AG09309 (cell line): ENCODE results near the gene PRSS38.

Experiments used
- DNase-seq: peaks from one replicate; pipeline ENCODE4 v3.0.0-alpha.2; 2010; ENCODE audit warnings: low read depth
- H3K4me3 ChIP-seq: 2 replicates; pipeline ENCODE4 v1.5.1; 2011; ENCODE audit warnings: mild to moderate bottlenecking, low read depth, low read length, moderate library complexity; ENCODE audit not compliant: control insufficient read depth
- CTCF ChIP-seq: IDR thresholded peaks from 2 replicates; pipeline ENCODE4 v1.5.1; 2011; ENCODE audit warnings: mild to moderate bottlenecking, low read depth, low read length, inconsistent platforms; ENCODE audit not compliant: insufficient read depth, control insufficient read depth; ENCODE audit errors: missing control alignments

The PRSS38 gene

DNA sequence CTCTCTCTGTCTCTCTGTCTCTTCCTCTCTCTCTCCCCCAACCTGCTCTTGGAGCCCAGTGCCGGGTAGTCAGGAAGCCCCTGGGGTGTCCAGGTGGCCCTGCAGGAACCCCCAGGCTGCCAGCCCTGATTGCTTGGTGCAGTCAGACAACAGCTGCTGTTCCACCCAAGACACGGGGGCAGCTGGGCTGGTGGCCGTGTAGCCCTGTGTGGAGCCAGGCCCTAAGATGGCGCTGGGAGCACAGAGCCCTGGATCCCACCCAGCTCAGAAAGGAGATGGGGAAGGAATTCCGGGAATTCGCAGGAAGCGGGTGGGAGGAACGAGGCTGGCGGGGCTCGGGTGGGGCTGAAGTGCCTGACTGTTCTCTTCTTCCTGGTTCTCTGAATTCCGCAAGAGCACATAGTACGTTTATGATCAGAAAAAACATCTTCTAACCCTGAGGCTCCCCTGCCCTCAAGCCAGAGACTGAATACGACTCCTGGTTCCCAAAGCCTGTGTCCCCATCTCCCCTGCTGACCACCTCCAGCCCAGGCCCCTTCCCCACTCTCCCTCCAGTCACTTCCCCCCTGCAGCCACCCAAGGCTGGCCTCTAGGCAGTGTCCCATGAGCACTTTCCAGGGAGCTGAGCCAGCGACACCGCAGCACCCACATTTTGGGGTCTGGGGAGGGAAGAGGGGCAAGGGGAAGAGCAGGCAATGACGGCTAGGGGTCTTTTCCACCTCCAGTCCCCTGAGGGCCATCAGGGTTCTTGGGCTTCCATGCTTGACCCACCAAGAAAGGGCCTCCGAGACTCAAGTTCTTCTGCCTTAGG is 77.2 kb downstream of the PRSS38 start:
- no peak for DNase-seq
- no peak overlapping the region for H3K4me3 ChIP-seq
- no peak for TF ChIP-seq CTCF

DNA sequence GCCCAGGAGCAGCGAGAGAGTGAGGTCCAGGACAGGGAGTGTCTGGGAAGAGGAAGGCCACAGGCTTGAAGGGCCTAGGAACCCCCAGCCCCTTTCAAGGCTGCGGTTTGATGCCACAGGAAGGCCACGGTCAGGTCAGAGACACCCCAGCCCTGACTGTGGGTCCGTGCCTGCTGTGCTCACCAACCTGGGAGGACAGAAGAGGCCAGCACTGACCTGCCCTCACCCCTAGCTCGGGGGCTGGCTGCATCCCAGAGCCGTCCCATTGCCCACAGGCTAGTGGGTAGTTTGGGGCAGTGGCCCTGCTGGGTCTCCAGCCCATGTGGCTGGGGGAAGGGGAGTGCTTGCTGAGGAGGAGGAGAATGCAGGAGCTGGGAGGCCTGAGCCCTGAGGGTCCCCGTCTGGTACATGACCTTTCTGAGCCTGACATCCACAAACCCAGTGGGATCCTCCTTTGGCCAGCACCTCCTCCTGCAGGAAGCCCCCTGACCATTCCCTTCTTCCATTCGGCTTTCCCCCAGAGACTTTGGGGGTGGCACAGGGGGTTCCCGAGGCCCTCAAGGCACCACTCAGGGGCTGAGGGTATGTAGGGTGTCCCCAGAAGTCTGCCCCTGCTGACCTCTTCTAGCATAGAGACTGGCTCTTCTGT is 77.9 kb downstream of the PRSS38 start:
- no peak for DNase-seq
- H3K4me3 ChIP-seq: no peak overlapping the region
- no peak for TF ChIP-seq CTCF

GRCh38 chr1:227893949-227894721 is 78.7 kb downstream of the PRSS38 start:
- TF ChIP-seq CTCF: no peak
- DNase-seq: no peak
- H3K4me3 ChIP-seq: no peak overlapping the region

DNA sequence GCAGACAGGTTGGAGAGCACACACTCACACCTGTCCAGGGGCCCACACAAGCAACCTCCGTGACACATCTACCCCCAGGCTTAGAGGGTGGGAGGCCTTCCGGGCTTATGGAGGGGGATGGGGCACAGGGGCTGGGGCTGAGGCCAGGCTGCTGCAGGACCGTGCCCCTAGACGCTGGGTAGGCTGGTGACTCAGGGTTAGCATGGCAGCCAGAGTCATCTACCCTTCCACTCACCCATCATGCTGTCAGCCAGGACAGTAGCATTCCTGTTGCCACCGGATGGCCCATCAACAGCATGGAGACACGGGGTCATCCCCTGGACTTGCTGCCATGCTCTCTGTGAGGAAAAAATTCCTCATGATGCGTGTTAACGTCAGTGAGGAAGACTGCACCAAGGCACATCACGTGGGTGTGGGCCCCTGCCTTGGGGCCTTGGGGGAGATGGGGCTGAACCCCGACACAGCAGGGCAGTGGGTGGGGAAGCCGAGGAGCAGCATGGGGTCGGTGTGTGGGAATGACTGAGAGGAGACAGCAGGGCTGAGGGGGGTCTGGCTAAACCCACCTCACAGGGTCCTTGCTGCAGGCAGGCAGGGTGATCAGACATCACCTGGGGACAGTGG is 79.5 kb downstream of the PRSS38 start:
- no peak for TF ChIP-seq CTCF
- H3K4me3 ChIP-seq: no peak overlapping the region
- no peak for DNase-seq
